GM12878 (cell line): ENCODE data around the gene CDC34. TPM values are rescaled to one million over a fixed set of nuclear protein-coding genes. Genes with fewer than 3 reads are reported as not detected.

Source experiments
- DPF2 ChIP-seq: fragments of 450-650 bp; IDR thresholded peaks from 2 replicates; pipeline ENCODE4 v1.6.1; 2017; ENCODE audit warnings: mild to moderate bottlenecking
- GATAD2B ChIP-seq: fragments of 450-650 bp; conservative IDR thresholded peaks from 2 replicates; pipeline ENCODE4 v1.6.1; 2017; ENCODE audit warnings: low read depth, mild to moderate bottlenecking, moderate library complexity
- IKZF1 ChIP-seq: fragments of 450-650 bp; conservative IDR thresholded peaks from 2 replicates; pipeline ENCODE4 v1.6.1; 2017; ENCODE audit warnings: antibody characterized with exemption, mild to moderate bottlenecking
- POU2F2 ChIP-seq: IDR thresholded peaks from 3 replicates; pipeline ENCODE4 v1.6.1; 2011; ENCODE audit warnings: low read depth, mild to moderate bottlenecking, low read length, borderline replicate concordance
- RB1 ChIP-seq: fragments of 450-650 bp; formaldehyde crosslinking; IDR thresholded peaks from 2 replicates; pipeline ENCODE4 v1.6.1; 2017; ENCODE audit warnings: mild to moderate bottlenecking, borderline replicate concordance
- SPI1 ChIP-seq: IDR thresholded peaks from 2 replicates; pipeline ENCODE4 v1.6.1; 2011; ENCODE audit warnings: low read depth, mild to moderate bottlenecking, low read length, moderate library complexity, borderline replicate concordance; ENCODE audit not compliant: insufficient read depth
- polyA plus RNA-seq, 11 experiments: library from polyadenylated mRNA; depleted of rRNA in 4 of 11; unstranded in 6 of 11; stranded (reverse) in 5 of 11; fragments of >200 nt; fragmentation: Nextera tagmentation in 4 of 11; fragmentation: Illumina TruSeq in 1 of 11; extraction: Ambion mirVana in 4 of 11; extraction: Trizol in 1 of 11; gene quantifications; 1 replicate in 1 of 11; 2 replicates in 10 of 11; pipeline versions ENCODE4 v1.2.1 to v1.2.3, GENCODE V29; 2011 to 2016; ENCODE audit warnings: inconsistent platforms in 2 of 11, missing spikeins in 2 of 11, low read depth in 1 of 11
- total RNA-seq, 4 experiments: library from RNA; depleted of rRNA in 3 of 4; stranded (reverse); fragments of >200 nt in 3 of 4; fragmentation: Illumina TruSeq in 1 of 4; extraction: Trizol in 1 of 4; gene quantifications; 2 replicates each; pipeline versions ENCODE4 v1.2.1 to v1.2.3, GENCODE V29; 2013 to 2021
- TF ChIP-seq, protein P1 (sequence below): fragments of 450-650 bp; IDR thresholded peaks from 2 replicates; pipeline ENCODE4 v1.6.1; 2016; ENCODE audit warnings: mild to moderate bottlenecking
- TF ChIP-seq, protein P2 (sequence below): fragments of 450-650 bp; IDR thresholded peaks from 2 replicates; pipeline ENCODE4 v1.6.1; 2016; ENCODE audit warnings: mild to moderate bottlenecking, moderate library complexity, borderline replicate concordance
- TF ChIP-seq, protein P3 (sequence below): IDR thresholded peaks from 2 replicates; pipeline ENCODE4 v1.6.1; 2011; ENCODE audit warnings: low read depth, mild to moderate bottlenecking, low read length, moderate library complexity, borderline replicate concordance; ENCODE audit errors: extremely low read depth
- TF ChIP-seq, protein P4 (sequence below): fragments of 450-650 bp; IDR thresholded peaks from 2 replicates; pipeline ENCODE4 v1.6.1; 2017; ENCODE audit warnings: mild to moderate bottlenecking, low read depth, inconsistent platforms; ENCODE audit not compliant: poor library complexity, severe bottlenecking
- TF ChIP-seq, protein P5 (sequence below): IDR thresholded peaks from 2 replicates; pipeline ENCODE4 v1.6.1; 2012; ENCODE audit warnings: low read length, inconsistent platforms
- TF ChIP-seq, protein P6 (sequence below): fragments of 450-650 bp; IDR thresholded peaks from 2 replicates; pipeline ENCODE4 v1.6.1; 2018; ENCODE audit warnings: borderline replicate concordance, mild to moderate bottlenecking; ENCODE audit not compliant: partially characterized antibody
- TF ChIP-seq, protein P7 (sequence below): fragments of 450-650 bp; IDR thresholded peaks from 2 replicates; pipeline ENCODE4 v1.6.1; 2017; ENCODE audit warnings: mild to moderate bottlenecking

Gene CDC34
- total and polyA plus RNA-seq, 10 of the 15 experiments (the other 5 are each of a cell fraction or from before 2014, with no cell fraction given): 0.31 to 48.9 (median 28.5) TPM

DNA sequence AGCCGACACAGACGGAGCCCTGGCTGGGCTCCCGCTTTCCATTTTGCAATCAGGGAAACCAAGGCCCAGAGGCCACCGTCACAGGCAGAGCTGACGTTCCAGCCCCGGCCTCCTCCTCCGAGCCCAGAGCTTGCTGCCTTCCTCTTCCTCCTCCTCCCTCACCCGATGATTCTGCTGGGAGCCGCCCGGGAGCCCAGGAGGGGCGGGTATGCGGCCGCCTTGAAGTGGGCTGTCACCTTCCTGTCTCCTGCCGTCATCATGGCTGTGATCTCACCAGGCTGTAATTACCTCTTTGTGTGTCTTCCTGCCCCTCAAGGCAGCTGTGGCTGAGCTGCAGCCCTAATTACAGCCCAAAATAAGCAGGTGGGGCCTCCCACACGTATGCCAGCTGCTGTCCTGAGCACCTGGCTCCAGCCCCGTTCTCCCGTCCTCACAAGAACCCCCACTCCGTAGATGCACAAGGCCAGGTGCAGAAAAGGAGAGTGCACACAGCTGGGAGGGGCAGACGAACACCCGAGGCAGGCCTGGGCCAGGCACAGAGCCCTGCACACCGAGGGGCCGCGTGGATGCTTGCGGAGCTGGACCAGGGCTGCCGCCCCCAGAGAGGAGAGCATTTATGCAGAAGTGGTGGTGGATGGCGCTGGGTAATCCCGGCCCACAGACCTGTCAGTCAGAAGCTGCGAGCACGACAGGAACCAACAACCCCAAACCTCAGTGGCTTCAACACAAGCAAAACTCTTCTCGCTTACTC, 20.3 kb upstream of the CDC34 start (continued):
- 0 out of 2 replicates have a peak, but pooled peaks have one; percentile 42 for TF ChIP-seq IKZF1
- TF ChIP-seq RB1: no peak
- peak; percentile 18; the same call in 1 of the 2 replicates for TF ChIP-seq SPI1
- TF ChIP-seq, protein P1, sequence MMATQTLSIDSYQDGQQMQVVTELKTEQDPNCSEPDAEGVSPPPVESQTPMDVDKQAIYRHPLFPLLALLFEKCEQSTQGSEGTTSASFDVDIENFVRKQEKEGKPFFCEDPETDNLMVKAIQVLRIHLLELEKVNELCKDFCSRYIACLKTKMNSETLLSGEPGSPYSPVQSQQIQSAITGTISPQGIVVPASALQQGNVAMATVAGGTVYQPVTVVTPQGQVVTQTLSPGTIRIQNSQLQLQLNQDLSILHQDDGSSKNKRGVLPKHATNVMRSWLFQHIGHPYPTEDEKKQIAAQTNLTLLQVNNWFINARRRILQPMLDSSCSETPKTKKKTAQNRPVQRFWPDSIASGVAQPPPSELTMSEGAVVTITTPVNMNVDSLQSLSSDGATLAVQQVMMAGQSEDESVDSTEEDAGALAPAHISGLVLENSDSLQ: peak; percentile 90
- TF ChIP-seq, protein P2, sequence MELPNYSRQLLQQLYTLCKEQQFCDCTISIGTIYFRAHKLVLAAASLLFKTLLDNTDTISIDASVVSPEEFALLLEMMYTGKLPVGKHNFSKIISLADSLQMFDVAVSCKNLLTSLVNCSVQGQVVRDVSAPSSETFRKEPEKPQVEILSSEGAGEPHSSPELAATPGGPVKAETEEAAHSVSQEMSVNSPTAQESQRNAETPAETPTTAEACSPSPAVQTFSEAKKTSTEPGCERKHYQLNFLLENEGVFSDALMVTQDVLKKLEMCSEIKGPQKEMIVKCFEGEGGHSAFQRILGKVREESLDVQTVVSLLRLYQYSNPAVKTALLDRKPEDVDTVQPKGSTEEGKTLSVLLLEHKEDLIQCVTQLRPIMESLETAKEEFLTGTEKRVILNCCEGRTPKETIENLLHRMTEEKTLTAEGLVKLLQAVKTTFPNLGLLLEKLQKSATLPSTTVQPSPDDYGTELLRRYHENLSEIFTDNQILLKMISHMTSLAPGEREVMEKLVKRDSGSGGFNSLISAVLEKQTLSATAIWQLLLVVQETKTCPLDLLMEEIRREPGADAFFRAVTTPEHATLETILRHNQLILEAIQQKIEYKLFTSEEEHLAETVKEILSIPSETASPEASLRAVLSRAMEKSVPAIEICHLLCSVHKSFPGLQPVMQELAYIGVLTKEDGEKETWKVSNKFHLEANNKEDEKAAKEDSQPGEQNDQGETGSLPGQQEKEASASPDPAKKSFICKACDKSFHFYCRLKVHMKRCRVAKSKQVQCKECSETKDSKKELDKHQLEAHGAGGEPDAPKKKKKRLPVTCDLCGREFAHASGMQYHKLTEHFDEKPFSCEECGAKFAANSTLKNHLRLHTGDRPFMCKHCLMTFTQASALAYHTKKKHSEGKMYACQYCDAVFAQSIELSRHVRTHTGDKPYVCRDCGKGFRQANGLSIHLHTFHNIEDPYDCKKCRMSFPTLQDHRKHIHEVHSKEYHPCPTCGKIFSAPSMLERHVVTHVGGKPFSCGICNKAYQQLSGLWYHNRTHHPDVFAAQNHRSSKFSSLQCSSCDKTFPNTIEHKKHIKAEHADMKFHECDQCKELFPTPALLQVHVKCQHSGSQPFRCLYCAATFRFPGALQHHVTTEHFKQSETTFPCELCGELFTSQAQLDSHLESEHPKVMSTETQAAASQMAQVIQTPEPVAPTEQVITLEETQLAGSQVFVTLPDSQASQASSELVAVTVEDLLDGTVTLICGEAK: 0 out of 2 replicates have a peak, but pooled peaks have one; percentile 12
- TF ChIP-seq, protein P3, sequence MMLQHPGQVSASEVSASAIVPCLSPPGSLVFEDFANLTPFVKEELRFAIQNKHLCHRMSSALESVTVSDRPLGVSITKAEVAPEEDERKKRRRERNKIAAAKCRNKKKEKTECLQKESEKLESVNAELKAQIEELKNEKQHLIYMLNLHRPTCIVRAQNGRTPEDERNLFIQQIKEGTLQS: no peak
- TF ChIP-seq, protein P4, sequence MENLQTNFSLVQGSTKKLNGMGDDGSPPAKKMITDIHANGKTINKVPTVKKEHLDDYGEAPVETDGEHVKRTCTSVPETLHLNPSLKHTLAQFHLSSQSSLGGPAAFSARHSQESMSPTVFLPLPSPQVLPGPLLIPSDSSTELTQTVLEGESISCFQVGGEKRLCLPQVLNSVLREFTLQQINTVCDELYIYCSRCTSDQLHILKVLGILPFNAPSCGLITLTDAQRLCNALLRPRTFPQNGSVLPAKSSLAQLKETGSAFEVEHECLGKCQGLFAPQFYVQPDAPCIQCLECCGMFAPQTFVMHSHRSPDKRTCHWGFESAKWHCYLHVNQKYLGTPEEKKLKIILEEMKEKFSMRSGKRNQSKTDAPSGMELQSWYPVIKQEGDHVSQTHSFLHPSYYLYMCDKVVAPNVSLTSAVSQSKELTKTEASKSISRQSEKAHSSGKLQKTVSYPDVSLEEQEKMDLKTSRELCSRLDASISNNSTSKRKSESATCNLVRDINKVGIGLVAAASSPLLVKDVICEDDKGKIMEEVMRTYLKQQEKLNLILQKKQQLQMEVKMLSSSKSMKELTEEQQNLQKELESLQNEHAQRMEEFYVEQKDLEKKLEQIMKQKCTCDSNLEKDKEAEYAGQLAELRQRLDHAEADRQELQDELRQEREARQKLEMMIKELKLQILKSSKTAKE: no peak
- 0 out of 2 replicates have a peak, but pooled peaks have one; percentile 17 for TF ChIP-seq DPF2
- TF ChIP-seq, protein P5, sequence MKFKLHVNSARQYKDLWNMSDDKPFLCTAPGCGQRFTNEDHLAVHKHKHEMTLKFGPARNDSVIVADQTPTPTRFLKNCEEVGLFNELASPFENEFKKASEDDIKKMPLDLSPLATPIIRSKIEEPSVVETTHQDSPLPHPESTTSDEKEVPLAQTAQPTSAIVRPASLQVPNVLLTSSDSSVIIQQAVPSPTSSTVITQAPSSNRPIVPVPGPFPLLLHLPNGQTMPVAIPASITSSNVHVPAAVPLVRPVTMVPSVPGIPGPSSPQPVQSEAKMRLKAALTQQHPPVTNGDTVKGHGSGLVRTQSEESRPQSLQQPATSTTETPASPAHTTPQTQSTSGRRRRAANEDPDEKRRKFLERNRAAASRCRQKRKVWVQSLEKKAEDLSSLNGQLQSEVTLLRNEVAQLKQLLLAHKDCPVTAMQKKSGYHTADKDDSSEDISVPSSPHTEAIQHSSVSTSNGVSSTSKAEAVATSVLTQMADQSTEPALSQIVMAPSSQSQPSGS: no peak
- TF ChIP-seq POU2F2: peak; percentile 36; the same call in 1 of the 3 replicates
- TF ChIP-seq, protein P6, sequence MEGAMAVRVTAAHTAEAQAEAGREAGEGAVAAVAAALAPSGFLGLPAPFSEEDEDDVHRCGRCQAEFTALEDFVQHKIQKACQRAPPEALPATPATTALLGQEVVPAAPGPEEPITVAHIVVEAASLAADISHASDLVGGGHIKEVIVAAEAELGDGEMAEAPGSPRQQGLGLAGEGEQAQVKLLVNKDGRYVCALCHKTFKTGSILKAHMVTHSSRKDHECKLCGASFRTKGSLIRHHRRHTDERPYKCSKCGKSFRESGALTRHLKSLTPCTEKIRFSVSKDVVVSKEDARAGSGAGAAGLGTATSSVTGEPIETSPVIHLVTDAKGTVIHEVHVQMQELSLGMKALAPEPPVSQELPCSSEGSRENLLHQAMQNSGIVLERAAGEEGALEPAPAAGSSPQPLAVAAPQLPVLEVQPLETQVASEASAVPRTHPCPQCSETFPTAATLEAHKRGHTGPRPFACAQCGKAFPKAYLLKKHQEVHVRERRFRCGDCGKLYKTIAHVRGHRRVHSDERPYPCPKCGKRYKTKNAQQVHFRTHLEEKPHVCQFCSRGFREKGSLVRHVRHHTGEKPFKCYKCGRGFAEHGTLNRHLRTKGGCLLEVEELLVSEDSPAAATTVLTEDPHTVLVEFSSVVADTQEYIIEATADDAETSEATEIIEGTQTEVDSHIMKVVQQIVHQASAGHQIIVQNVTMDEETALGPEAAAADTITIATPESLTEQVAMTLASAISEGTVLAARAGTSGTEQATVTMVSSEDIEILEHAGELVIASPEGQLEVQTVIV: no peak
- TF ChIP-seq, protein P7, sequence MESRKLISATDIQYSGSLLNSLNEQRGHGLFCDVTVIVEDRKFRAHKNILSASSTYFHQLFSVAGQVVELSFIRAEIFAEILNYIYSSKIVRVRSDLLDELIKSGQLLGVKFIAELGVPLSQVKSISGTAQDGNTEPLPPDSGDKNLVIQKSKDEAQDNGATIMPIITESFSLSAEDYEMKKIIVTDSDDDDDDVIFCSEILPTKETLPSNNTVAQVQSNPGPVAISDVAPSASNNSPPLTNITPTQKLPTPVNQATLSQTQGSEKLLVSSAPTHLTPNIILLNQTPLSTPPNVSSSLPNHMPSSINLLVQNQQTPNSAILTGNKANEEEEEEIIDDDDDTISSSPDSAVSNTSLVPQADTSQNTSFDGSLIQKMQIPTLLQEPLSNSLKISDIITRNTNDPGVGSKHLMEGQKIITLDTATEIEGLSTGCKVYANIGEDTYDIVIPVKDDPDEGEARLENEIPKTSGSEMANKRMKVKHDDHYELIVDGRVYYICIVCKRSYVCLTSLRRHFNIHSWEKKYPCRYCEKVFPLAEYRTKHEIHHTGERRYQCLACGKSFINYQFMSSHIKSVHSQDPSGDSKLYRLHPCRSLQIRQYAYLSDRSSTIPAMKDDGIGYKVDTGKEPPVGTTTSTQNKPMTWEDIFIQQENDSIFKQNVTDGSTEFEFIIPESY: no peak
- TF ChIP-seq GATAD2B: 0 out of 2 replicates have a peak, but pooled peaks have one; percentile 17
